Left cardiac atrium (tissue), 2 donors: ENCODE data around the gene FAM162A. TPM values are rescaled to one million over a fixed set of nuclear protein-coding genes. Genes with fewer than 3 reads are reported as not detected.

Experiments used
- total RNA-seq, 2 donors: library from RNA; stranded (reverse); fragmentation: NEBNext Ultra II Directional; extraction: Animal tissue kit (Norgen Biotek cat#: 25700); gene quantifications; one replicate each; pipeline ENCODE4 v1.2.1, GENCODE V29; 2021
- donor health status: DM: no; HTN: yes; CAD: no; lungs with severe emphysema.
- donor health status: DM: yes; HTN: yes; CAD: no.

Gene FAM162A
- total RNA-seq, 2 donors from 2014 or later = 118 to 144 TPM

Other genes starting within 250 kb of the FAM162A start
- gene CASR, start 200.5 kb upstream of the FAM162A start, total RNA-seq = not detected
- gene CSTA, start 58.9 kb upstream of the FAM162A start, total RNA-seq = 1 to 10 TPM; 3.8 to 9.3 TPM
- 10 to 100 TPM; 23.5 to 28.7 TPM for gene MIX23, start 951 bp upstream of the FAM162A start, total RNA-seq
- gene WDR5B, start 31.9 kb downstream of the FAM162A start, total RNA-seq = 1 to 10 TPM; 3.2 to 3.5 TPM
- 10 to 100 TPM; 44.3 to 63.4 TPM for gene KPNA1, start 130.8 kb downstream of the FAM162A start, total RNA-seq
- gene PARP9, start 180.1 kb downstream of the FAM162A start, total RNA-seq = 10 to 100 TPM; 16.8 to 27.0 TPM
- gene DTX3L, start 180.2 kb downstream of the FAM162A start, total RNA-seq = 10 to 100 TPM; 13.6 to 25.0 TPM
- 1 to 10 TPM; 1.5 to 1.6 TPM for gene PARP15, start 193.5 kb downstream of the FAM162A start, total RNA-seq